Subcutaneous adipose tissue (tissue), 4 donors: ENCODE data around the gene MSH4. TPM values are rescaled to one million over a fixed set of nuclear protein-coding genes. Genes with fewer than 3 reads are reported as not detected.

Source experiments
- CTCF ChIP-seq: fragments of 450-650 bp; IDR thresholded peaks from one replicate; pipeline ENCODE4 v1.5.1; 2016; ENCODE audit warnings: low read depth, mild to moderate bottlenecking, control low read depth, antibody characterized with exemption, moderate library complexity
- total RNA-seq, 4 donors: library from RNA; depleted of rRNA; stranded (reverse); fragments of >200 nt; gene quantifications; one replicate each; pipeline ENCODE4 v1.1.0, GENCODE V29; 2016

The MSH4 gene
- total RNA-seq, 4 donors from 2014 or later = 0.16 to 0.34 (median 0.20) TPM

GRCh38 chr1:75794382-75794781 is 2.3 kb upstream of the MSH4 start:
- no peak for TF ChIP-seq CTCF

- no peak for TF ChIP-seq CTCF
These were observed 934 bp upstream of the MSH4 start for GRCh38 chr1:75795703-75796193.

DNA sequence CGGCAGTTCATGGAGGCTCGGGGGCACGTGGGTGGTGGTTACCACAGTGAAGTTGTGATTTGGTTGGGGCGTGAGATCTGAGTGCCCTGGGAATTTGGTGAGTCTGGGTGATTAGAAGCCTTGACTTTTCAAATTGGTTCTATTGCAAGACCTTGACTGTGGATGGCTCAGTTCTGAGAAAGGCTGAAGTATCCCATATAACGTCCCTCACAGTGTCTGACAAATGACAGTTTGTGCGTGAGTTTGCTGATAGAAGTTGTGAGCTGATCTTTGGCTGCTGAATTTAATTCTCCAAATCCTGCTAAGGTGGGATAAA is 549 bp downstream of the MSH4 start:
- no peak for TF ChIP-seq CTCF

DNA sequence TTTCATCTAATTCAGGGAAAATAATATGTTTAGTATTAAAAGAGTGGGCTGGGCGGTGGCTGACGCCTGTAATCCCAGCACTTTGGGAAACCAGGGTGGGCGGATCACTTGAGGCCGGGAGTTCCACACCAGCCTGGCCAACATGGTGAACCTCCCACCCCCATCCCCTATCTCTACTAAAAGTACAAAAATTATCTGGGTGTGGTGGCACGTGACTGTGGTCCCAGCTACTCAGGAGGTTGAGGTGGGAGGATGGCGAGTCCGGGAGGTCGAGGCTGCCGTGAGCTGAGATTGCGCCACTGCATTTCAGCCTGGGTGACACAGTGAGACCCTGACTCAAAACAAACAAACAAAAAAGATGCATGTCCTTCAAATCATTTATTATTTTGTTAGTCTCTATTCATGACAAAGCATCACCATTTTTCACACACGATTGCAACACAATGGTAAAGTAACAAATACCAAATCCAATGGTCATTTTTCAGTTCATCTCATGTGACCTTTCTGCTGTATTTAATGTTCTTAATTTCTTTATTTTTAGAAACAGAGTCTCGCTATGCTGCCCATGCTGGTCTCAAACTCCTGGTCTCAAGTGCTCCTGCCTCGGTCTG is 1.0 kb downstream of the MSH4 start:
- TF ChIP-seq CTCF = no peak

GRCh38 chr1:75808921-75809320 is 12.2 kb downstream of the MSH4 start:
- TF ChIP-seq CTCF = no peak

GRCh38 chr1:75811211-75811981 is 14.7 kb downstream of the MSH4 start:
- no peak for TF ChIP-seq CTCF

DNA sequence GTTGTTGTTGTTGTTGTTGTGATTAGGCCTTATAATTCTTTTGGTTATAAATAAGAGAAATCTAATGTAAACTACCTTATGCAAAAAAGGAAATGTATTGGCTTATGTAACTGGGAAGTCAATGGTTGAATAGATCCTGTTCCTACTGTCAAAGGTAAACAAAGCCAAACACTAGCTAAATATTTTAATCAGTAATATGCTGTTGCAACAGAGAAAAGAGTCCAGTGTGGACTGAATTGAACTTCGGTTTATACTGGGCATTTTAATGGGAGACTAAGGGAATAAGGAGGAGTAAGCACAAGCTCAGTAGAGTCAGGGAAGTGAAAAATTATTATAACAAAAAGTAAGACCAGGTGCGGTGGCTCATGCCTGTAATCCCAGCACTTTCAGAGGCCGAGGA is 15.4 kb downstream of the MSH4 start:
- TF ChIP-seq CTCF = no peak
